OCI-LY7 (cell line): ENCODE data around the gene RPP30. TPM values are rescaled to one million over a fixed set of nuclear protein-coding genes. Genes with fewer than 3 reads are reported as not detected.

ENCODE experiments used
- BruUV-seq: library from RNA; stranded (reverse); fragments of 400-500 nt; replicated peaks from 2 replicates; lab custom pipeline; 2021; lab: Mats Ljungman, UMichigan
- CTCF ChIA-PET: fragments of 300-600 bp; sonication (Branson Sonifier 250); formaldehyde crosslinking; loops from one replicate; lab custom pipeline; 2022; ENCODE audit warnings: antibody characterized with exemption; ENCODE audit not compliant: unreplicated experiment; lab: Charles Lee
- POLR2A ChIA-PET: fragments of 300-600 bp; sonication (Branson Sonifier 250); formaldehyde crosslinking; loops from one replicate; lab custom pipeline; 2022; ENCODE audit warnings: antibody characterized with exemption; lab: Charles Lee
- DNase-seq: peaks from one replicate; pipeline ENCODE4 v3.0.0-alpha.2; 2015; ENCODE audit warnings: low spot score
- H2AFZ ChIP-seq: fragments of 200-600 bp; sonication (generic), shearing (Covaris generic); 2 replicates; pipeline ENCODE4 v1.6.1; 2014; ENCODE audit warnings: mild to moderate bottlenecking, antibody characterized with exemption, low read length, moderate library complexity
- H3K27ac ChIP-seq: fragments of 200-600 bp; sonication (generic); 2 replicates; pipeline ENCODE4 v1.5.1; 2014; ENCODE audit warnings: mixed run types, low read depth, mild to moderate bottlenecking, moderate library complexity, low read length, inconsistent platforms; ENCODE audit not compliant: poor library complexity, severe bottlenecking
- H3K36me3 ChIP-seq: fragments of 200-600 bp; sonication (generic); 2 replicates; pipeline ENCODE4 v1.6.1; 2014; ENCODE audit warnings: mild to moderate bottlenecking, antibody characterized with exemption, low read length, moderate library complexity, mixed read lengths; ENCODE audit not compliant: insufficient read depth
- H3K4me1 ChIP-seq: fragments of 200-600 bp; sonication (generic); 2 replicates; pipeline ENCODE4 v1.5.1; 2014; ENCODE audit warnings: mild to moderate bottlenecking, low read length; ENCODE audit not compliant: insufficient read depth, poor library complexity, severe bottlenecking
- H3K4me2 ChIP-seq: fragments of 200-600 bp; sonication (generic); 2 replicates; pipeline ENCODE4 v1.6.1; 2014; ENCODE audit warnings: mild to moderate bottlenecking, low read length
- H3K4me3 ChIP-seq: fragments of 200-600 bp; sonication (generic); 2 replicates; pipeline ENCODE4 v1.5.1; 2014; ENCODE audit warnings: mild to moderate bottlenecking, low read depth, low read length; ENCODE audit not compliant: poor library complexity, severe bottlenecking
- H3K79me2 ChIP-seq: fragments of 200-600 bp; sonication (generic); 2 replicates; pipeline ENCODE4 v1.6.1; 2016; ENCODE audit warnings: low read depth, mild to moderate bottlenecking, low read length, moderate library complexity, mixed read lengths; ENCODE audit not compliant: insufficient read depth
- H3K9me2 ChIP-seq: fragments of 200-600 bp; sonication (generic); 2 replicates; pipeline ENCODE4 v1.6.1; 2016; ENCODE audit warnings: mild to moderate bottlenecking, low read length, mixed read lengths; ENCODE audit not compliant: insufficient read depth
- H3K9me3 ChIP-seq: fragments of 200-600 bp; sonication (generic); 2 replicates; pipeline ENCODE4 v1.6.1; 2014; ENCODE audit warnings: mild to moderate bottlenecking, mixed run types, low read length, mixed read lengths
- H4K20me1 ChIP-seq: fragments of 200-600 bp; sonication (generic); 2 replicates; pipeline ENCODE4 v1.6.1; 2014; ENCODE audit warnings: mild to moderate bottlenecking, antibody characterized with exemption, low read length, moderate library complexity, mixed read lengths; ENCODE audit not compliant: insufficient read depth
- CTCF ChIP-seq: fragments of 200-600 bp; sonication (generic); conservative IDR thresholded peaks from 2 replicates; pipeline ENCODE4 v1.5.1; 2014; ENCODE audit warnings: mild to moderate bottlenecking, antibody characterized with exemption, low read length, moderate library complexity, mixed read lengths
- EZH2phosphoT487 ChIP-seq: fragments of 200-600 bp; sonication (generic); IDR thresholded peaks from 2 replicates; pipeline ENCODE4 v1.6.1; 2018; ENCODE audit warnings: low read depth, borderline replicate concordance, mild to moderate bottlenecking, mixed run types, antibody characterized with exemption, low read length, moderate library complexity, mixed read lengths
- intact Hi-C: fragments of 100-400 bp; cut with micrococcal nuclease; formaldehyde crosslinking; loops from one replicate; pipeline ENCODE4 v1.10.0; 2022; ENCODE audit not compliant: unreplicated experiment
- total RNA-seq, 2 experiments: library from RNA; depleted of rRNA in 1 of 2; stranded (reverse); fragments of >200 nt in 1 of 2; shearing (Covaris generic) in 1 of 2; gene quantifications; 2 replicates each; pipeline ENCODE4 v1.2.3, GENCODE V29; 2014 to 2022

The RPP30 gene
- total RNA-seq, 2 experiments from 2014 or later = 34.3 to 50.4 TPM

DNA sequence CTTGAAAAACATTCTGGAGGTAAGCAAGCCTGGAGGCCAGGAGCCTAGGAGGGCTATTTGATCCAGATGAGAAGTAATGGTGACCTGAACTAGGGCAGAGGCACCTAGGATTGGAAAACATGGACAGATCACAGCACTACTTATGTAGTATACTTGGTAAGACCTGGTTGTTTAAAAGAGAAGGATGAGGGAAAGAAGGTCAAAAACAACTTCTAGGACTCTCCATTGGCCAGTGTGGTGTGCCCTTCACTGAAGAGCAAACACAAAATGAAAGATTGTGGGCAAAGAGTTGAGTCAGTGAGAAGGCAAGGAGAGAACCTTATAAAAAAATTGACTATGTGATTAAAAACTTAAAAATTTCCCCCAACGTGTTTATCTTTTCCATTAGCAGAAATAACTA, 34.8 kb downstream of the RPP30 start:
- POLR2A ChIA-PET = no interaction called here

GRCh38 chr10:90911133-90912051, 39.6 kb downstream of the RPP30 start:
- no peaks in the 10 kb centered on the region for H3K79me2 ChIP-seq
- ChIA-PET POLR2A (interaction anchor here (0.6 to 1.5 kb wide), 3 partner anchors 10 to 339 kb away, joined by 3 to 10 read pairs (median 8); no protein-coding TSS in a partner anchor), CTCF (interaction anchor here (1.4 kb wide), 1 partner anchor 387 kb away, joined by 3 read pairs; no protein-coding TSS in a partner anchor)
- H3K36me3 ChIP-seq = no peaks in the 10 kb centered on the region
- peak; percentile 81 for TF ChIP-seq CTCF
- no peak for TF ChIP-seq EZH2phosphoT487
- H3K9me2 ChIP-seq = no peaks in the 10 kb centered on the region
- peak; percentile 73 for DNase-seq
- H4K20me1 ChIP-seq = no peaks in the 10 kb centered on the region
- H3K4me3 ChIP-seq = no peak overlapping the region
- H3K4me1 ChIP-seq = no peaks in the 10 kb centered on the region
- H3K9me3 ChIP-seq = no peaks in the 10 kb centered on the region
- intact Hi-C loops = loop anchor here (2.0 to 10.0 kb wide), 3 partner anchors 95 to 1003 kb away; no protein-coding TSS in a partner anchor
- no peak overlapping the region for H3K27ac ChIP-seq
- H3K4me2 ChIP-seq = no peak overlapping the region
- H2AFZ ChIP-seq = no peak overlapping the region
- BruUV-seq = no TSS peak

More for the DNA sequence above, 34.8 kb downstream of the RPP30 start:
- Histone ChIP-seq H3K4me2 (no peak overlapping the region), H3K9me3 (no peaks in the 10 kb centered on the region), H3K4me1 (no peaks in the 10 kb centered on the region), H3K9me2 (no peaks in the 10 kb centered on the region), H3K79me2 (no peaks in the 10 kb centered on the region), H3K4me3 (no peak overlapping the region), H4K20me1 (no peaks in the 10 kb centered on the region), H3K27ac (no peak overlapping the region), H3K36me3 (peaks cover 25% of the 10 kb centered on the region), H2AFZ (no peak overlapping the region)
- BruUV-seq = no TSS peak
- CTCF ChIA-PET = no interaction called here
- no peak for TF ChIP-seq CTCF
- no peak for TF ChIP-seq EZH2phosphoT487
- intact Hi-C loops = no loop called here
- DNase-seq = no peak
